B cell (primary cell): ENCODE data around the gene SYNPR. TPM values are rescaled to one million over a fixed set of nuclear protein-coding genes. Genes with fewer than 3 reads are reported as not detected.

Experiments used
- ATAC-seq: fragments of 200-7000 bp; cut with Tn5 transposase; one replicate; pipeline ENCODE4 v1.10.0; 2021; ENCODE audit warnings: low read depth, mild to moderate bottlenecking, moderate number of reproducible peaks, moderate library complexity
- CTCF ChIA-PET: fragments of 350-600 bp; sonication (Branson Sonifier 250); formaldehyde crosslinking; loops from one replicate; lab custom pipeline; 2021; ENCODE audit warnings: antibody characterized with exemption, inconsistent platforms; lab: Charles Lee
- POLR2A ChIA-PET: fragments of 350-600 bp; sonication (Branson Sonifier 250); formaldehyde crosslinking; loops from one replicate; lab custom pipeline; 2021; ENCODE audit warnings: antibody characterized with exemption; lab: Charles Lee
- DNase-seq: peaks from one replicate; pipeline ENCODE4 v3.0.0; 2013
- H2AFZ ChIP-seq: 2 replicates; pipeline ENCODE4 v1.6.1; 2012; ENCODE audit warnings: mild to moderate bottlenecking, low read depth, low read length; ENCODE audit not compliant: insufficient read depth, poor library complexity, severe bottlenecking
- H3K27ac ChIP-seq, 2 donors: 1 replicate in 1 of 2; 2 replicates in 1 of 2; pipeline ENCODE4 v1.5.1; 2012 to 2013; ENCODE audit warnings: low read length in 2 of 2, mild to moderate bottlenecking in 2 of 2, moderate library complexity in 1 of 2
- H3K27me3 ChIP-seq, 4 experiments: fragments of 200-600 bp in 1 of 4; sonication (generic) in 1 of 4; replicated peaks in 1 of 4; 1 replicate in 2 of 4; 2 replicates in 2 of 4; pipeline versions ENCODE4 v1.6.1 to v1.7.0; 2013 to 2016; ENCODE audit warnings: low read length in 3 of 4, mild to moderate bottlenecking in 2 of 4, mixed read lengths in 1 of 4, moderate library complexity in 1 of 4; ENCODE audit not compliant: insufficient read depth in 4 of 4, control insufficient read depth in 3 of 4; ENCODE audit errors: control extremely low read depth in 1 of 4
- H3K36me3 ChIP-seq, 2 experiments: replicated peaks in 1 of 2; 1 replicate in 1 of 2; 2 replicates in 1 of 2; pipeline versions ENCODE4 v1.6.1 to v1.7.1; 2013; ENCODE audit warnings: low read length in 1 of 2; ENCODE audit not compliant: insufficient read depth in 2 of 2, control insufficient read depth in 1 of 2; ENCODE audit errors: control extremely low read depth in 1 of 2, extremely low read depth in 1 of 2
- H3K4me1 ChIP-seq, 2 donors: fragments of 200-600 bp in 1 of 2; sonication (generic) in 1 of 2; 1 replicate in 1 of 2; 2 replicates in 1 of 2; pipeline versions ENCODE4 v1.5.1 to v1.6.1; 2013 to 2017; ENCODE audit warnings: low read length in 2 of 2; ENCODE audit not compliant: control insufficient read depth in 2 of 2, insufficient read depth in 2 of 2
- H3K4me2 ChIP-seq: replicated peaks from 2 replicates; pipeline ENCODE3; 2012; ENCODE audit warnings: mild to moderate bottlenecking, low read depth, low read length; ENCODE audit not compliant: poor library complexity, severe bottlenecking
- H3K4me3 ChIP-seq, 5 experiments: fragments of 200-600 bp in 1 of 5; sonication (generic) in 1 of 5; 1 replicate in 3 of 5; 2 replicates in 2 of 5; pipeline versions ENCODE4 v1.5.1 to v1.7.0; 2011 to 2016; ENCODE audit warnings: low read length in 4 of 5, mild to moderate bottlenecking in 4 of 5, low read depth in 2 of 5, control low read depth in 1 of 5, moderate library complexity in 1 of 5; ENCODE audit not compliant: insufficient read depth in 1 of 5; ENCODE audit errors: control extremely low read depth in 1 of 5, extremely low read depth in 1 of 5
- H3K79me2 ChIP-seq: fragments of 200-600 bp; sonication (generic); one replicate; pipeline ENCODE4 v1.6.0; 2016; ENCODE audit warnings: low read length; ENCODE audit not compliant: control insufficient read depth, insufficient read depth
- H3K9ac ChIP-seq: fragments of 200-600 bp; sonication (generic); 2 replicates; pipeline ENCODE4 v1.6.1; 2017; ENCODE audit warnings: mild to moderate bottlenecking, low read length, moderate library complexity
- H3K9me3 ChIP-seq, 3 donors: one replicate each; pipeline versions ENCODE4 v1.6.1 to v1.7.1; 2013; ENCODE audit warnings: low read length in 2 of 3; ENCODE audit not compliant: control insufficient read depth in 2 of 3, insufficient read depth in 1 of 3; ENCODE audit errors: control extremely low read depth in 1 of 3
- H4K20me1 ChIP-seq: 2 replicates; pipeline ENCODE4 v1.6.0; 2012; ENCODE audit warnings: mild to moderate bottlenecking, low read length; ENCODE audit not compliant: insufficient read depth, control insufficient read depth, poor library complexity, severe bottlenecking
- H3K27ac Mint-ChIP-seq: one replicate; pipeline ENCODE4 v1.8.0; 2021; ENCODE audit warnings: mixed read lengths
- H3K27me3 Mint-ChIP-seq: one replicate; pipeline ENCODE4 v1.8.0; 2021; ENCODE audit warnings: mixed read lengths
- H3K4me1 Mint-ChIP-seq: one replicate; pipeline ENCODE4 v1.8.0; 2021; ENCODE audit warnings: mixed read lengths
- H3K4me3 Mint-ChIP-seq: one replicate; pipeline ENCODE4 v1.8.0; 2021; ENCODE audit warnings: mixed read lengths
- H3K9me3 Mint-ChIP-seq: one replicate; pipeline ENCODE4 v1.8.0; 2022; ENCODE audit warnings: mixed read lengths; ENCODE audit not compliant: insufficient read depth
- CTCF ChIP-seq: fragments of 200-600 bp; IDR thresholded peaks from one replicate; pipeline ENCODE4 v1.8.0; 2022; ENCODE audit warnings: antibody characterized with exemption, mild to moderate bottlenecking
- EZH2 ChIP-seq: IDR thresholded peaks from 2 replicates; pipeline ENCODE4 v1.6.1; 2012; ENCODE audit warnings: borderline replicate concordance, low read depth, mild to moderate bottlenecking, moderate library complexity, low read length; ENCODE audit not compliant: insufficient read depth, poor library complexity, severe bottlenecking
- WGBS: methylation state at CpG from one replicate; pipeline ENCODE4 v1.1.5; 2013; ENCODE audit warnings: missing lambda C conversion rate; ENCODE audit not compliant: insufficient coverage; 5-methylcytosine and 5-hydroxymethylcytosine counted together
- intact Hi-C: fragments of 100-400 bp; cut with micrococcal nuclease; formaldehyde crosslinking; loops from one replicate; pipeline ENCODE4 v1.10.0; 2022
- polyA plus RNA-seq: library from polyadenylated mRNA; depleted of rRNA; stranded (reverse); fragments of >200 nt; gene quantifications from 2 replicates; pipeline ENCODE4 v1.2.3, GENCODE V29; 2012
- total RNA-seq, 2 donors: library from RNA; stranded (reverse); fragments of 120-200 nt in 1 of 2; gene quantifications; 1 replicate in 1 of 2; 2 replicates in 1 of 2; pipeline versions ENCODE4 v1.2.3 to v1.2.4, GENCODE V29; 2013 to 2022

The SYNPR gene
- total and polyA plus RNA-seq, 2 donors (not counting 1 experiment from before 2014, with no cell fraction given): not detected

GRCh38 chr3:63477494-63478129 lies 199.5 kb downstream of the SYNPR start:
- CTCF ChIA-PET: no interaction called here
- no peaks in the 10 kb centered on the region for H3K4me1 Mint-ChIP-seq

More at GRCh38 chr3:63477494-63478129, 199.5 kb downstream of the SYNPR start:
- H2AFZ ChIP-seq: no peak overlapping the region
- no peaks in the 10 kb centered on the region for H3K27me3 ChIP-seq
- POLR2A ChIA-PET: no interaction called here
- no peaks in the 10 kb centered on the region for H3K9me3 Mint-ChIP-seq
- H3K4me1 ChIP-seq: no peaks in the 10 kb centered on the region
- H3K79me2 ChIP-seq: no peaks in the 10 kb centered on the region
- ATAC-seq (no peak), DNase-seq (no peak)
- no peak overlapping the region for H3K4me3 Mint-ChIP-seq
- intact Hi-C loops: no loop called here
- no peak overlapping the region for H3K27ac ChIP-seq
- no peak overlapping the region for H3K4me2 ChIP-seq
- 87% methylated on average over 5 of the region's 8 CpGs for WGBS
- no peaks in the 10 kb centered on the region for H3K27me3 Mint-ChIP-seq
- H3K9ac ChIP-seq: no peak overlapping the region
- no peaks in the 10 kb centered on the region for H4K20me1 ChIP-seq
- H3K4me3 ChIP-seq: no peak overlapping the region
- H3K27ac Mint-ChIP-seq: no peak overlapping the region
- peaks cover 0 to 10% (median 0%) of the 10 kb centered on the region in 3 donors for H3K9me3 ChIP-seq
- no peaks in the 10 kb centered on the region for H3K36me3 ChIP-seq
- TF ChIP-seq CTCF (no peak), EZH2 (no peak)
